Pancreas (tissue), 10 donors: ENCODE data around the gene GSPT2. TPM values are rescaled to one million over a fixed set of nuclear protein-coding genes. Genes with fewer than 3 reads are reported as not detected.
"Not testable (repeated sequence)": the region's sequence is repeated elsewhere in the genome, so short reads cannot be mapped to it uniquely, and the experiment has no call there.

Source experiments
- ATAC-seq, 4 donors: fragments of 200-7000 bp; cut with Tn5 transposase; one replicate each; pipeline versions ENCODE4 v1.8.0 to v1.9.1; 2020; ENCODE audit warnings: mild to moderate bottlenecking in 4 of 4, moderate library complexity in 4 of 4
- DNase-seq, 6 donors: peaks; one replicate each; pipeline ENCODE4 v3.0.0-alpha.2; 2020
- FAIRE-seq: peaks from 2 replicates; lab custom pipeline; 2012; peaks lifted over from hg19 to GRCh38; lab: Jason Lieb, UNC
- H3K27ac ChIP-seq, 4 donors: fragments of 200-600 bp; sonication (generic); 1 replicate in 3 of 4; 2 replicates in 1 of 4; pipeline versions ENCODE4 v1.5.0 to v1.8.0; 2020
- H3K27me3 ChIP-seq, 4 donors: fragments of 200-600 bp; one replicate each; pipeline ENCODE4 v1.8.0; 2021
- H3K36me3 ChIP-seq, 3 donors: fragments of 200-600 bp; sonication (generic) in 1 of 3; one replicate each; pipeline versions ENCODE4 v1.5.0 to v1.8.0; 2020 to 2021
- H3K4me1 ChIP-seq, 3 donors: fragments of 200-600 bp; one replicate each; pipeline ENCODE4 v1.8.0; 2021
- H3K4me3 ChIP-seq, 4 donors: fragments of 200-600 bp; sonication (generic) in 2 of 4; one replicate each; pipeline versions ENCODE4 v1.5.0 to v1.8.0; 2020 to 2021
- H3K9me3 ChIP-seq, 4 donors: fragments of 200-600 bp; one replicate each; pipeline ENCODE4 v1.8.0; 2021
- CTCF ChIP-seq, 4 donors: fragments of 200-600 bp; sonication (generic) in 3 of 4; IDR thresholded peaks; one replicate each; pipeline versions ENCODE4 v1.5.0 to v1.8.0; 2021; ENCODE audit warnings: antibody characterized with exemption in 4 of 4
- WGBS, 2 donors: extraction: QIAGEN DNeasy Blood & Tissue Kit; methylation state at CpG; one replicate each; pipeline ENCODE4 v1.1.7; 2013; 5-methylcytosine and 5-hydroxymethylcytosine counted together
- intact Hi-C, 3 donors: fragments of 100-400 bp; cut with DNase I; formaldehyde crosslinking; loops; one replicate each; pipeline versions ENCODE4 v1.11.1 to v1.14.2; 2022
- polyA plus RNA-seq, 2 donors: library from polyadenylated mRNA; stranded (reverse); fragments of 200-250 nt; gene quantifications; one replicate each; pipeline ENCODE4 v1.2.3, GENCODE V29; 2013
- total RNA-seq, 6 donors: library from RNA; stranded (reverse); fragmentation: NEBNext Ultra II Directional in 4 of 6; extraction: Animal tissue kit (Norgen Biotek cat#: 25700) in 4 of 6; gene quantifications; one replicate each; pipeline versions ENCODE4 v1.2.1 to v1.2.4, GENCODE V29; 2021 to 2023
- donor health status: healthy with polysubstance abuse.
- donor health status: DM: no; HTN: no; CAD: no; lungs with moderate emphysema.
- donor health status: DM: no; HTN: no; CAD: no.
- donor health status: control.
- donor health status: control.
- donor health status: Bipolar disorder and iron deficiency.
- donor health status: DM: yes; HTN: yes; CAD: no.
- donor health status: DM: no; HTN: no; CAD: no.
- donor health status: DM: no; HTN: no; CAD: no.
- donor health status: DM: yes; HTN: yes; CAD: no.

Gene GSPT2
- 1 to 10 TPM; 2.5 to 5.9 (median 3.5) TPM for total RNA-seq
- 1 to 10 TPM; 1.6 to 5.4 TPM for polyA plus RNA-seq

- no peak for TF ChIP-seq CTCF (IDR thresholded peaks at IDR 0.05)
- H3K4me3 ChIP-seq, result peak within 1 kb of the TSS; percentile 11 to 58 (median 42)
- no peaks in the 10 kb centered on the region for H3K36me3 ChIP-seq
- WGBS, 2 donors, result 0 to 29% methylated on average over 62 to 63 of the region's 63 CpGs
- H3K9me3 ChIP-seq, result no peaks in the 10 kb centered on the region
- intact Hi-C loops, result no loop called here
- peaks cover 0 to 31% (median 0%) of the 10 kb centered on the region in 4 donors for H3K27me3 ChIP-seq
- FAIRE-seq (peak; percentile 54), ATAC-seq (peak; percentile 96 to 99 (median 97)), DNase-seq (peak; percentile 51 to 81 (median 67))
- peak within 1 kb of the TSS in 1 of 4 donors; percentile 20 for H3K27ac ChIP-seq
- H3K4me1 ChIP-seq, result no peaks in the 10 kb centered on the region
Measured at GRCh38 chrX:51743179-51743957, at the start of gene GSPT2. Gene GSPT2 (plus strand): TSS chrX:51743442. CDS start chrX:51743627, 185 bp downstream.

GRCh38 chrX:51694254-51694653 lies 49.0 kb upstream of the GSPT2 start:
- no peaks in the 10 kb centered on the region for H3K9me3 ChIP-seq
- intact Hi-C loops, result no loop called here
- no peak overlapping the region for H3K27ac ChIP-seq
- no peak for ATAC-seq
- H3K4me1 ChIP-seq, result no peaks in the 10 kb centered on the region
- no peak for FAIRE-seq
- 57 to 59% methylated on average over 6 of the region's 6 CpGs for WGBS, 2 donors
- TF ChIP-seq CTCF (IDR thresholded peaks at IDR 0.05), result no peak
- H3K4me3 ChIP-seq, result no peak overlapping the region
- no peak for DNase-seq
- H3K36me3 ChIP-seq, result no peaks in the 10 kb centered on the region
- H3K27me3 ChIP-seq, result peaks cover 0 to 6% (median 0%) of the 10 kb centered on the region in 4 donors

- DNase-seq, result no peak
- intact Hi-C loops, result no loop called here
- no peak for TF ChIP-seq CTCF (IDR thresholded peaks at IDR 0.05)
- 81 to 84% methylated on average over 8 of the region's 8 CpGs for WGBS, 2 donors
- ATAC-seq, result no peak
- H3K36me3 ChIP-seq, result no peaks in the 10 kb centered on the region
- no peaks in the 10 kb centered on the region for H3K9me3 ChIP-seq
- no peak overlapping the region for H3K27ac ChIP-seq
- H3K4me1 ChIP-seq, result no peaks in the 10 kb centered on the region
- H3K4me3 ChIP-seq, result no peak overlapping the region
- H3K27me3 ChIP-seq, result peaks cover 0 to 11% (median 3%) of the 10 kb centered on the region in 4 donors
- no peak for FAIRE-seq
Measured at GRCh38 chrX:51697397-51697796, 45.8 kb upstream of the GSPT2 start.

- H3K27ac ChIP-seq, DNase-seq, H3K36me3 ChIP-seq, intact Hi-C loops, H3K4me3 ChIP-seq, H3K9me3 ChIP-seq, H3K27me3 ChIP-seq, FAIRE-seq, H3K4me1 ChIP-seq: not testable (repeated sequence)
- peak in 1 of 4 donors; percentile 22 for ATAC-seq
- no CpG with 5 or more reads among the region's 87 CpGs for WGBS, 2 donors
Measured at GRCh38 chrX:51710277-51711164, 32.7 kb upstream of the GSPT2 start, which contains the start of gene CENPVL1. Gene CENPVL1 (plus strand): TSS chrX:51710512. CDS start chrX:51710512, 0 bp downstream.

GRCh38 chrX:51712943-51713647 lies 30.1 kb upstream of the GSPT2 start:
- DNase-seq, ATAC-seq, H3K4me1 ChIP-seq, H3K27me3 ChIP-seq, FAIRE-seq, H3K9me3 ChIP-seq, intact Hi-C loops, H3K4me3 ChIP-seq, H3K36me3 ChIP-seq, H3K27ac ChIP-seq: not testable (repeated sequence)
- no CpG with 5 or more reads among the region's 18 CpGs for WGBS, 2 donors
